Upper lobe of right lung (tissue), 1 donor: Measurements from ENCODE around the gene CTDP1. TPM values are rescaled to one million over a fixed set of nuclear protein-coding genes. Genes with fewer than 3 reads are reported as not detected.

Source experiments
- ATAC-seq: fragments of 200-7000 bp; cut with Tn5 transposase; one replicate; pipeline ENCODE4 v1.9.1; 2020; ENCODE audit warnings: mild to moderate bottlenecking, moderate library complexity
- DNase-seq: peaks from one replicate; pipeline ENCODE4 v3.0.0-alpha.2; 2020
- H3K27ac ChIP-seq: fragments of 200-600 bp; one replicate; pipeline ENCODE4 v1.8.0; 2022
- H3K27me3 ChIP-seq: fragments of 200-600 bp; one replicate; pipeline ENCODE4 v1.8.0; 2022; ENCODE audit warnings: mild to moderate bottlenecking
- H3K36me3 ChIP-seq: fragments of 200-600 bp; one replicate; pipeline ENCODE4 v1.8.0; 2022
- H3K4me1 ChIP-seq: fragments of 200-600 bp; one replicate; pipeline ENCODE4 v1.8.0; 2022
- H3K4me3 ChIP-seq: fragments of 200-600 bp; one replicate; pipeline ENCODE4 v1.8.0; 2022; ENCODE audit warnings: mild to moderate bottlenecking
- H3K9me3 ChIP-seq: fragments of 200-600 bp; one replicate; pipeline ENCODE4 v1.8.0; 2022
- intact Hi-C: fragments of 100-400 bp; cut with DNase I; formaldehyde crosslinking; loops from one replicate; pipeline ENCODE4 v1.11.0; 2022
- total RNA-seq: library from RNA; stranded (reverse); fragmentation: NEBNext Ultra II Directional; extraction: Animal tissue kit (Norgen Biotek cat#: 25700); gene quantifications from one replicate; pipeline ENCODE4 v1.2.1, GENCODE V29; 2021
- TF ChIP-seq, protein P1 (sequence below): fragments of 200-600 bp; IDR thresholded peaks from one replicate; pipeline ENCODE4 v1.8.0; 2022; ENCODE audit warnings: antibody characterized with exemption
- donor health status: DM: no; HTN: yes; CAD: no; lungs with severe emphysema.

Gene CTDP1
- total RNA-seq, 1 donor from 2014 or later = 23.0 TPM

GRCh38 chr18:79720359-79720733 is 40.7 kb downstream of the CTDP1 start:
- H3K4me1 ChIP-seq = no peaks in the 10 kb centered on the region
- intact Hi-C loops = no loop called here
- no peak overlapping the region for H3K27ac ChIP-seq
- H3K4me3 ChIP-seq = no peak overlapping the region
- ATAC-seq = no peak
- no peaks in the 10 kb centered on the region for H3K27me3 ChIP-seq
- H3K36me3 ChIP-seq = peaks cover 78% of the 10 kb centered on the region
- DNase-seq = no peak
- TF ChIP-seq, protein P1, sequence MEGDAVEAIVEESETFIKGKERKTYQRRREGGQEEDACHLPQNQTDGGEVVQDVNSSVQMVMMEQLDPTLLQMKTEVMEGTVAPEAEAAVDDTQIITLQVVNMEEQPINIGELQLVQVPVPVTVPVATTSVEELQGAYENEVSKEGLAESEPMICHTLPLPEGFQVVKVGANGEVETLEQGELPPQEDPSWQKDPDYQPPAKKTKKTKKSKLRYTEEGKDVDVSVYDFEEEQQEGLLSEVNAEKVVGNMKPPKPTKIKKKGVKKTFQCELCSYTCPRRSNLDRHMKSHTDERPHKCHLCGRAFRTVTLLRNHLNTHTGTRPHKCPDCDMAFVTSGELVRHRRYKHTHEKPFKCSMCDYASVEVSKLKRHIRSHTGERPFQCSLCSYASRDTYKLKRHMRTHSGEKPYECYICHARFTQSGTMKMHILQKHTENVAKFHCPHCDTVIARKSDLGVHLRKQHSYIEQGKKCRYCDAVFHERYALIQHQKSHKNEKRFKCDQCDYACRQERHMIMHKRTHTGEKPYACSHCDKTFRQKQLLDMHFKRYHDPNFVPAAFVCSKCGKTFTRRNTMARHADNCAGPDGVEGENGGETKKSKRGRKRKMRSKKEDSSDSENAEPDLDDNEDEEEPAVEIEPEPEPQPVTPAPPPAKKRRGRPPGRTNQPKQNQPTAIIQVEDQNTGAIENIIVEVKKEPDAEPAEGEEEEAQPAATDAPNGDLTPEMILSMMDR = no peak
- H3K9me3 ChIP-seq = no peaks in the 10 kb centered on the region

DNA sequence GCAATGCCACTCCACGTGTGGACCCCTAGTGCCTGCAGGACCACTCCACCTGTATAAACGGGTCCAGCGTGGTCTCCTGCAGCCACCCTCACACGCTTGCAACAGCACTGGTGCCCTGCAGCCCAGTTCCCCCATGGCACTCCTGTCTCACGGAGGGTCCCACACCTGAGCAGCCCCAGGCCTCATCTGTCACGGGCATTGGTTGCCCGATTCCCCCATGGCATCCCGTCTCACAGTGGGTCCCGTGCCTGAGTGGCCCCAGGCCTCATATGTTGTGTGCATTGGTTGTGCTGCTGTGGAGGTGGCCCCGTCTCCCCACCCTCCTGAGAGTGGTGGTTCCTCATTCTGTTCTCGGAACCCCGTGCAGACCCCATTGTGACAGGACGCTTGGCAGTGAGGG is 43.4 kb downstream of the CTDP1 start:
- DNase-seq = no peak

GRCh38 chr18:79723628-79724027 is 44.0 kb downstream of the CTDP1 start:
- Histone ChIP-seq H3K27ac (no peak overlapping the region), H3K36me3 (peaks cover 52% of the 10 kb centered on the region), H3K4me3 (no peak overlapping the region), H3K9me3 (no peaks in the 10 kb centered on the region), H3K27me3 (no peaks in the 10 kb centered on the region), H3K4me1 (no peaks in the 10 kb centered on the region)
- ATAC-seq (no peak), DNase-seq (no peak)
- TF ChIP-seq, protein P1 = no peak
- intact Hi-C loops = no loop called here

More for the DNA sequence above, 43.4 kb downstream of the CTDP1 start:
- H3K27ac ChIP-seq = no peak overlapping the region
- intact Hi-C loops = no loop called here
- peak; percentile 23 for ATAC-seq
- TF ChIP-seq, protein P1 = no peak
- no peak overlapping the region for H3K4me3 ChIP-seq
- H3K36me3 ChIP-seq = peaks cover 54% of the 10 kb centered on the region
- H3K4me1 ChIP-seq = no peaks in the 10 kb centered on the region
- no peaks in the 10 kb centered on the region for H3K27me3 ChIP-seq
- no peaks in the 10 kb centered on the region for H3K9me3 ChIP-seq

DNA sequence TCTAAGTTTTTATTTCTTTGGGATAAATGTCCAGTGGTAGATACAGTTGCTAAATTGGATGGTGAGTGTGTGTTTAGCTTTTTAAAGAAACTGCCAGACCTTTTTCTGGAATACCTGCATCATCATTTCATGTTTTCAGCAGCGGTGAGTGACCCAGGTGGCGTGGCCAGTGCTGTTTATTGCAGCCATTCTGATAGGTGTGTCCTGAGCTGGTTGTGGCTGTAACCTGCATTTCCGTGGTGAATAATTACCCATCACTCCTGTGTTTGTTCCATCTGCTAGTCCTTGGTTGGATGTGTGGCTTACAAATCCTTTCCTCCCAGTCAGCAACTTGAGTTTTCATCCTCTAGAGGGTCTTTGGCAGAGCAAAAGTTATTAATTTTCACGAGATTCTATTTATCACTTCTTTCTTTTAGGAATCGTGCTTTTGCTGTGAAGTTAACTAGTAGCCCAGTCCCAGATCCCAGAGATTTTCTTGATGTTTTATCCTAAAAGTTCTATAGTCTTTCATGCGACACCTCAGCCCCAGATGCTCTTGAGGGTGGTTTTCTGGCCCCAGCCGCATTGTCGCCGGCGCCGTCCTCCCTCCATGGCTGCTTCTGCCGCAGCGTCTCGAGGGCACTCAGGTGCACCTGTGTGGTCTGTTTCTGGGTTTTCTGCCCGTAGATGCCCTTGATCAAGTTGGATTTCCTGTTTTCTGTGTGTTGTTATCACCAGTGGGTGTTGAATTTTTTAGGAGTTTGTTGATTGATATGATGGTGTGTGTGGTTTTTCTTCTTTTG is 44.9 kb downstream of the CTDP1 start:
- H3K9me3 ChIP-seq = no peaks in the 10 kb centered on the region
- H3K4me3 ChIP-seq = no peak overlapping the region
- H3K36me3 ChIP-seq = peaks cover 53% of the 10 kb centered on the region
- no peaks in the 10 kb centered on the region for H3K4me1 ChIP-seq
- no peak for ATAC-seq
- TF ChIP-seq, protein P1 = no peak
- H3K27me3 ChIP-seq = no peaks in the 10 kb centered on the region
- no peak overlapping the region for H3K27ac ChIP-seq
- no peak for DNase-seq
- intact Hi-C loops = no loop called here

GRCh38 chr18:79725486-79725885 is 45.9 kb downstream of the CTDP1 start:
- intact Hi-C loops = no loop called here
- Histone ChIP-seq H3K27ac (no peak overlapping the region), H3K4me3 (no peak overlapping the region), H3K4me1 (no peaks in the 10 kb centered on the region), H3K36me3 (peaks cover 61% of the 10 kb centered on the region), H3K9me3 (no peaks in the 10 kb centered on the region), H3K27me3 (no peaks in the 10 kb centered on the region)
- TF ChIP-seq, protein P1 = no peak
- no peak for ATAC-seq
- DNase-seq = no peak
